GM21576 (cell line): ENCODE data around the gene SNX22.

Source experiments
- ATAC-seq: cut with Tn5 transposase; IDR thresholded peaks from one replicate; pipeline ENCODE4 v1.9.1; 2021; ENCODE audit warnings: mild to moderate bottlenecking, moderate library complexity; ENCODE audit not compliant: unreplicated experiment

The SNX22 gene

GRCh38 chr15:64155802-64156651, 4.5 kb downstream of the SNX22 start:
- no peak for ATAC-seq

- ATAC-seq, result no peak
These were observed 5.3 kb downstream of the SNX22 start for GRCh38 chr15:64156652-64157331.

GRCh38 chr15:64157599-64158125, 6.1 kb downstream of the SNX22 start:
- no peak for ATAC-seq

- no peak for ATAC-seq
These were observed 7.0 kb downstream of the SNX22 start for GRCh38 chr15:64158363-64159134.

- ATAC-seq, result no peak
These were observed 10.4 kb downstream of the SNX22 start for GRCh38 chr15:64161688-64162477.

GRCh38 chr15:64162478-64162868, 10.9 kb downstream of the SNX22 start:
- ATAC-seq, result no peak

- ATAC-seq, result peak; percentile 85
These were observed 11.5 kb downstream of the SNX22 start, which contains the start of gene PPIB for GRCh38 chr15:64162869-64163658. Gene PPIB, minus strand, starts transcription at chr15:64163022. Its CDS starts 36 bp downstream, at chr15:64162986.

- ATAC-seq, result peak; percentile 5
These were observed 12.3 kb downstream of the SNX22 start for GRCh38 chr15:64163659-64164362.

- ATAC-seq, result no peak
These were observed 12.9 kb downstream of the SNX22 start for GRCh38 chr15:64164436-64164835.

- ATAC-seq, result no peak
These were observed 14.8 kb downstream of the SNX22 start for GRCh38 chr15:64166102-64166890.

GRCh38 chr15:64180235-64180824, 28.8 kb downstream of the SNX22 start:
- ATAC-seq, result no peak

- ATAC-seq, result no peak
These were observed 31.4 kb downstream of the SNX22 start for GRCh38 chr15:64182859-64183370.

- no peak for ATAC-seq
These were observed 33.8 kb downstream of the SNX22 start for GRCh38 chr15:64185146-64185911.

GRCh38 chr15:64187396-64188191, 36.1 kb downstream of the SNX22 start:
- ATAC-seq, result no peak

- ATAC-seq, result no peak
These were observed 40.7 kb downstream of the SNX22 start for GRCh38 chr15:64191971-64192830.
